Measurements from ENCODE around the gene PSPC1.
"Not testable (repeated sequence)": the region's sequence is repeated elsewhere in the genome, so short reads cannot be mapped to it uniquely, and the experiment has no call there.

The PSPC1 gene

GRCh38 chr13:19782727-19783682 lies at the start of gene PSPC1:
PSPC1 (minus strand) TSS chr13:19782945; CDS start chr13:19782757, 188 bp downstream.
- DNase-seq (ENCODE audit: low read depth), result peak; percentile 72

- no peak for DNase-seq (ENCODE audit: low read depth)
Observed at GRCh38 chr13:19822673-19823072, 39.9 kb upstream of the PSPC1 start.

GRCh38 chr13:19818223-19818842 lies 35.6 kb upstream of the PSPC1 start:
- no peak for DNase-seq (ENCODE audit: low read depth)

- no peak for DNase-seq (ENCODE audit: low read depth)
Observed at GRCh38 chr13:19817510-19818158, 34.9 kb upstream of the PSPC1 start.

GRCh38 chr13:19817106-19817505 lies 34.4 kb upstream of the PSPC1 start:
- no peak for DNase-seq (ENCODE audit: low read depth)

- not testable (repeated sequence) for DNase-seq (ENCODE audit: low read depth)
Observed at GRCh38 chr13:19815842-19816241, 33.1 kb upstream of the PSPC1 start.

GRCh38 chr13:19810996-19811881 lies 28.5 kb upstream of the PSPC1 start:
- DNase-seq (ENCODE audit: low read depth), result no peak

GRCh38 chr13:19810151-19810550 lies 27.4 kb upstream of the PSPC1 start:
- no peak for DNase-seq (ENCODE audit: low read depth)

- no peak for DNase-seq (ENCODE audit: low read depth)
Observed at GRCh38 chr13:19805765-19806164, 23.0 kb upstream of the PSPC1 start.

- no peak for DNase-seq (ENCODE audit: low read depth)
Observed at GRCh38 chr13:19795956-19796355, 13.2 kb upstream of the PSPC1 start.

- DNase-seq (ENCODE audit: low read depth), result no peak
Observed at GRCh38 chr13:19794631-19795030, 11.9 kb upstream of the PSPC1 start.

GRCh38 chr13:19791953-19792537 lies 9.3 kb upstream of the PSPC1 start:
- DNase-seq (ENCODE audit: low read depth), result no peak

GRCh38 chr13:19782049-19782726 lies 557 bp downstream of the PSPC1 start:
- peak; percentile 11 for DNase-seq (ENCODE audit: low read depth)

- DNase-seq (ENCODE audit: low read depth), result no peak
Observed at GRCh38 chr13:19781526-19781925, 1.2 kb downstream of the PSPC1 start.

GRCh38 chr13:19780753-19781418 lies 1.9 kb downstream of the PSPC1 start:
- DNase-seq (ENCODE audit: low read depth), result not testable (repeated sequence)

GRCh38 chr13:19772306-19772705 lies 10.4 kb downstream of the PSPC1 start:
- DNase-seq (ENCODE audit: low read depth), result peak; percentile 9

- no peak for DNase-seq (ENCODE audit: low read depth)
Observed at GRCh38 chr13:19769854-19770253, 12.9 kb downstream of the PSPC1 start.

GRCh38 chr13:19767966-19768365 lies 14.8 kb downstream of the PSPC1 start:
- no peak for DNase-seq (ENCODE audit: low read depth)

- DNase-seq (ENCODE audit: low read depth), result no peak
Observed at GRCh38 chr13:19766591-19766990, 16.2 kb downstream of the PSPC1 start.

GRCh38 chr13:19764237-19764636 lies 18.5 kb downstream of the PSPC1 start:
- no peak for DNase-seq (ENCODE audit: low read depth)
